CD14-positive monocyte (primary cell): ENCODE measurements around the gene MS4A8. TPM values are rescaled to one million over a fixed set of nuclear protein-coding genes. Genes with fewer than 3 reads are reported as not detected.

Experiments used
- DNase-seq, 3 donors: peaks; one replicate each; pipeline ENCODE4 v3.0.0-alpha.2; 2011 to 2022
- H2AFZ ChIP-seq: 2 replicates; pipeline ENCODE4 v1.6.0; 2012; ENCODE audit warnings: mild to moderate bottlenecking, low read depth, low read length, inconsistent platforms; ENCODE audit not compliant: insufficient read depth, poor library complexity, severe bottlenecking
- H3K27ac ChIP-seq, 2 donors: 1 replicate in 1 of 2; 2 replicates in 1 of 2; pipeline ENCODE4 v1.5.1; 2012 to 2013; ENCODE audit warnings: low read length in 2 of 2, control low read depth in 1 of 2, inconsistent platforms in 1 of 2, low read depth in 1 of 2, mild to moderate bottlenecking in 1 of 2
- H3K27me3 ChIP-seq, 2 donors: one replicate each; pipeline versions ENCODE4 v1.6.0 to v1.6.1; 2011 to 2013; ENCODE audit warnings: low read length in 2 of 2; ENCODE audit not compliant: control insufficient read depth in 2 of 2, insufficient read depth in 2 of 2
- H3K36me3 ChIP-seq, 2 donors: replicated peaks in 1 of 2; 1 replicate in 1 of 2; 2 replicates in 1 of 2; pipeline versions ENCODE4 v1.5.1 to v1.6.1; 2012 to 2013; ENCODE audit warnings: low read length in 2 of 2, control low read depth in 1 of 2, inconsistent platforms in 1 of 2, mild to moderate bottlenecking in 1 of 2; ENCODE audit not compliant: insufficient read depth in 2 of 2, control insufficient read depth in 1 of 2
- H3K4me1 ChIP-seq, 2 donors: 1 replicate in 1 of 2; 2 replicates in 1 of 2; pipeline versions ENCODE4 v1.5.1 to v1.6.1; 2012 to 2013; ENCODE audit warnings: low read length in 2 of 2, control low read depth in 1 of 2, inconsistent platforms in 1 of 2, mild to moderate bottlenecking in 1 of 2, moderate library complexity in 1 of 2; ENCODE audit not compliant: insufficient read depth in 2 of 2, control insufficient read depth in 1 of 2
- H3K4me2 ChIP-seq: replicated peaks from 2 replicates; pipeline ENCODE3; 2012; ENCODE audit warnings: low read length, moderate library complexity, mild to moderate bottlenecking; ENCODE audit not compliant: poor library complexity, severe bottlenecking; ENCODE audit errors: extremely low read depth
- H3K4me3 ChIP-seq, 3 experiments: fragments of 200-600 bp in 1 of 3; sonication (generic) in 1 of 3; replicated peaks in 1 of 3; 1 replicate in 2 of 3; 2 replicates in 1 of 3; pipeline ENCODE4 v1.5.1; 2011 to 2013; ENCODE audit warnings: low read length in 3 of 3, mild to moderate bottlenecking in 3 of 3, control low read depth in 2 of 3, low read depth in 2 of 3, inconsistent platforms in 1 of 3, moderate library complexity in 1 of 3
- H3K79me2 ChIP-seq: 2 replicates; pipeline ENCODE4 v1.6.0; 2012; ENCODE audit warnings: mild to moderate bottlenecking, control low read depth, inconsistent platforms, low read length, moderate library complexity; ENCODE audit not compliant: insufficient read depth
- H3K9ac ChIP-seq: 2 replicates; pipeline ENCODE4 v1.6.0; 2017; ENCODE audit warnings: low read length, mild to moderate bottlenecking; ENCODE audit not compliant: insufficient read depth, poor library complexity, severe bottlenecking
- H3K9me3 ChIP-seq, 2 donors: replicated peaks in 1 of 2; 1 replicate in 1 of 2; 2 replicates in 1 of 2; pipeline versions ENCODE4 v1.5.1 to v1.6.1; 2012 to 2013; ENCODE audit warnings: low read length in 2 of 2, control low read depth in 1 of 2; ENCODE audit not compliant: control insufficient read depth in 1 of 2, insufficient read depth in 1 of 2
- H4K20me1 ChIP-seq: 2 replicates; pipeline ENCODE4 v1.6.0; 2012; ENCODE audit warnings: mild to moderate bottlenecking, low read length, control low read depth, moderate library complexity; ENCODE audit not compliant: insufficient read depth
- H3K27ac Mint-ChIP-seq, 7 donors: one replicate each; pipeline ENCODE4 v1.8.0; 2020; ENCODE audit warnings: mild to moderate bottlenecking in 7 of 7, mixed read lengths in 7 of 7, moderate library complexity in 6 of 7, inconsistent platforms in 2 of 7
- H3K27me3 Mint-ChIP-seq, 3 donors: one replicate each; pipeline ENCODE4 v1.8.0; 2021 to 2022; ENCODE audit warnings: low read depth in 3 of 3, mild to moderate bottlenecking in 3 of 3, mixed read lengths in 3 of 3, moderate library complexity in 3 of 3, inconsistent platforms in 1 of 3
- H3K36me3 Mint-ChIP-seq, 2 donors: one replicate each; pipeline ENCODE4 v1.8.0; 2020; ENCODE audit warnings: mixed read lengths in 2 of 2, inconsistent platforms in 1 of 2, mild to moderate bottlenecking in 1 of 2
- H3K4me1 Mint-ChIP-seq: one replicate; pipeline ENCODE4 v1.8.0; 2020; ENCODE audit warnings: mild to moderate bottlenecking, mixed read lengths
- H3K4me3 Mint-ChIP-seq, 2 donors: one replicate each; pipeline ENCODE4 v1.8.0; 2020; ENCODE audit warnings: mild to moderate bottlenecking in 2 of 2, mixed read lengths in 2 of 2, moderate library complexity in 1 of 2
- H3K9me3 Mint-ChIP-seq, 7 donors: one replicate each; pipeline ENCODE4 v1.8.0; 2020 to 2022; ENCODE audit warnings: mixed read lengths in 7 of 7, mild to moderate bottlenecking in 6 of 7, moderate library complexity in 6 of 7, inconsistent platforms in 2 of 7
- CTCF ChIP-seq: fragments of 200-600 bp; IDR thresholded peaks from one replicate; pipeline ENCODE4 v1.8.0; 2022; ENCODE audit warnings: antibody characterized with exemption, mild to moderate bottlenecking
- WGBS: methylation state at CpG from one replicate; pipeline ENCODE4 v1.1.5; 2013; ENCODE audit warnings: missing lambda C conversion rate; ENCODE audit not compliant: insufficient coverage; 5-methylcytosine and 5-hydroxymethylcytosine counted together
- intact Hi-C, 2 donors: fragments of 100-400 bp; cut with micrococcal nuclease; formaldehyde crosslinking; loops; one replicate each; pipeline versions ENCODE4 v1.15.0 to v1.15.1; 2023
- polyA plus RNA-seq, 3 donors: library from polyadenylated mRNA; depleted of rRNA in 1 of 3; unstranded in 2 of 3; stranded (reverse) in 1 of 3; fragments of 300-500 nt in 2 of 3; fragments of >200 nt in 1 of 3; fragmentation: Illumina TruSeq in 2 of 3; gene quantifications; 1 replicate in 2 of 3; 2 replicates in 1 of 3; pipeline ENCODE4 v1.2.3, GENCODE V29; 2012 to 2021

Gene MS4A8
- polyA plus RNA-seq, 3 donors, result not detected

- DNase-seq, result no peak
- intact Hi-C loops, result no loop called here
- TF ChIP-seq CTCF, result no peak
- peaks cover 8 to 23% (median 10%) of the 10 kb centered on the region in 7 donors for H3K9me3 Mint-ChIP-seq
- no peak overlapping the region for H3K27ac Mint-ChIP-seq
- no peak overlapping the region for H3K4me3 ChIP-seq
- no peaks in the 10 kb centered on the region for H3K36me3 ChIP-seq
- no peaks in the 10 kb centered on the region for H3K4me1 ChIP-seq
- no peaks in the 10 kb centered on the region for H4K20me1 ChIP-seq
- H3K4me2 ChIP-seq, result no peak overlapping the region
- no peaks in the 10 kb centered on the region for H3K79me2 ChIP-seq
- peaks cover 2 to 7% (median 3%) of the 10 kb centered on the region in 3 donors for H3K27me3 Mint-ChIP-seq
- peaks cover 8 to 15% of the 10 kb centered on the region in 2 donors for H3K9me3 ChIP-seq
- H2AFZ ChIP-seq, result no peak overlapping the region
- no peak overlapping the region for H3K4me3 Mint-ChIP-seq
- H3K27ac ChIP-seq, result no peak overlapping the region
- no peaks in the 10 kb centered on the region for H3K27me3 ChIP-seq
- no peaks in the 10 kb centered on the region for H3K4me1 Mint-ChIP-seq
- H3K9ac ChIP-seq, result no peak overlapping the region
- 100% methylated on average over 4 of the region's 5 CpGs for WGBS
- H3K36me3 Mint-ChIP-seq, result no peaks in the 10 kb centered on the region
Measured at GRCh38 chr11:60717956-60718355, 18.5 kb downstream of the MS4A8 start.

- H3K36me3 ChIP-seq, result no peaks in the 10 kb centered on the region
- H3K27ac ChIP-seq, result no peak overlapping the region
- no peak overlapping the region for H3K4me3 ChIP-seq
- no peak for DNase-seq
- no peak overlapping the region for H3K4me2 ChIP-seq
- no peak overlapping the region for H2AFZ ChIP-seq
- H3K9ac ChIP-seq, result no peak overlapping the region
- H3K9me3 Mint-ChIP-seq, result peaks cover 8 to 23% (median 10%) of the 10 kb centered on the region in 7 donors
- no peaks in the 10 kb centered on the region for H3K4me1 ChIP-seq
- H3K27me3 Mint-ChIP-seq, result peaks cover 2 to 7% (median 3%) of the 10 kb centered on the region in 3 donors
- H3K4me3 Mint-ChIP-seq, result no peak overlapping the region
- H3K27ac Mint-ChIP-seq, result no peak overlapping the region
- H4K20me1 ChIP-seq, result no peaks in the 10 kb centered on the region
- H3K36me3 Mint-ChIP-seq, result no peaks in the 10 kb centered on the region
- H3K4me1 Mint-ChIP-seq, result no peaks in the 10 kb centered on the region
- WGBS, result 92% methylated on average over 8 of the region's 10 CpGs
- intact Hi-C loops, result loop anchor here in 1 of 2 donors (1.0 kb wide), 1 partner anchor 61 kb away; no protein-coding TSS in a partner anchor
- no peak for TF ChIP-seq CTCF
- peaks cover 8 to 15% of the 10 kb centered on the region in 2 donors for H3K9me3 ChIP-seq
- no peaks in the 10 kb centered on the region for H3K27me3 ChIP-seq
- no peaks in the 10 kb centered on the region for H3K79me2 ChIP-seq
Measured at GRCh38 chr11:60718524-60719316, 19.3 kb downstream of the MS4A8 start.
